SK-N-SH (cell line): ENCODE measurements around the gene GAB1.

Experiments
- CHD2 ChIP-seq: fragments of 150-350 bp; IDR thresholded peaks from 2 replicates; pipeline ENCODE4 v1.6.1; 2018; ENCODE audit warnings: low read length; ENCODE audit not compliant: partially characterized antibody
- ELF1 ChIP-seq: IDR thresholded peaks from 2 replicates; pipeline ENCODE4 v1.4.0; 2012
- EZH2phosphoT487 ChIP-seq: fragments of 200-600 bp; sonication (generic); IDR thresholded peaks from 2 replicates; pipeline ENCODE4 v1.6.1; 2017; ENCODE audit warnings: low read depth, mixed run types, mild to moderate bottlenecking, antibody characterized with exemption, moderate library complexity, borderline replicate concordance
- FOSL2 ChIP-seq: IDR thresholded peaks from 2 replicates; pipeline ENCODE4 v1.4.0; 2012; ENCODE audit warnings: low read depth, mild to moderate bottlenecking, moderate library complexity, borderline replicate concordance
- JUND ChIP-seq: IDR thresholded peaks from 2 replicates; pipeline ENCODE4 v1.4.0; 2012
- MXI1 ChIP-seq: IDR thresholded peaks from 2 replicates; pipeline ENCODE4 v1.6.1; 2012; ENCODE audit warnings: mild to moderate bottlenecking, low read depth, low read length, improper control_type of control experiment
- NFIC ChIP-seq: IDR thresholded peaks from 2 replicates; pipeline ENCODE4 v1.4.0; 2012; ENCODE audit warnings: borderline replicate concordance
- POLR2AphosphoS5 ChIP-seq: IDR thresholded peaks from 2 replicates; pipeline ENCODE4 v1.6.1; 2012; ENCODE audit warnings: low read depth, low read length
- RAD21 ChIP-seq: IDR thresholded peaks from 2 replicates; pipeline ENCODE4 v1.6.1; 2012; ENCODE audit warnings: mild to moderate bottlenecking, low read length
- RFX5 ChIP-seq: IDR thresholded peaks from 2 replicates; pipeline ENCODE4 v1.6.1; 2012; ENCODE audit warnings: mild to moderate bottlenecking, improper control_type of control experiment, low read length
- TF ChIP-seq, protein P1 (sequence below): fragments of 200-600 bp; sonication (generic); IDR thresholded peaks from 2 replicates; pipeline ENCODE4 v1.6.1; 2017; ENCODE audit warnings: antibody characterized with exemption, mild to moderate bottlenecking, moderate library complexity
- TF ChIP-seq, protein P2 (sequence below): IDR thresholded peaks from 2 replicates; pipeline ENCODE4 v1.6.1; 2012; ENCODE audit warnings: mild to moderate bottlenecking, low read depth, low read length, moderate library complexity

DNA sequence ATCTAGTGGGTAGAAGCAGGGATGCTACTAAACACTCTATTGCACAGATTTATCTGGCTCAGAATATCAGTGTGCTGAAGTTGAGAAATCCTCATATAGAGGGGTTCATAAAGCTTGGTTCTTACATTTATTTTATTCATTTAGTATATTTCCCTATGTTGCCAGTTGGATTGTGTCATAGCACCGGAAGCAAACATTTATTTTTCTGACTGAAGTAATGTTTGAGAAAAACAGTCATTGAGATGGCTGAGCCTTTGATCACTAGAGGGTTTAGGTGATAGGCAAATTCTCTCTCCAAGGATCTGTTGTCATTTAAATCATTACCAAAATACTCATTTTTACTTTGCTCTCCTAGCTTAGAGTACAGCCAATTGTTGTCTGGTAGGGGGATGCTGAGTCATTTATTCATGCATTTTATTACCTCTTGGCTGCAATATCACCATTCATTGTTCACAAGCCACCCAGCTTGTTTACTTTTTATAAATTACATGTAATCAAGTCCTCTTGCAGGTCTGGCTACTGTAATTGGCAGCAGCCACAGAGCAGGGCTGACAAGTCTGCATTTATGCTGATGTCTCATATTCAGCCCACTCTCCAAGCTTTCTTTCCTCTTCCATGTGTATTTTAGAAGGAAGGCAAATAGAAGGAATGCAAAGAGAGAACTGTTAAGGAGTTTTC lies 15.2 kb downstream of the GAB1 start:
- TF ChIP-seq JUND, result no peak
- TF ChIP-seq MXI1, result peak; percentile 37; the same call in 1 of the 2 replicates
- TF ChIP-seq, protein P1, sequence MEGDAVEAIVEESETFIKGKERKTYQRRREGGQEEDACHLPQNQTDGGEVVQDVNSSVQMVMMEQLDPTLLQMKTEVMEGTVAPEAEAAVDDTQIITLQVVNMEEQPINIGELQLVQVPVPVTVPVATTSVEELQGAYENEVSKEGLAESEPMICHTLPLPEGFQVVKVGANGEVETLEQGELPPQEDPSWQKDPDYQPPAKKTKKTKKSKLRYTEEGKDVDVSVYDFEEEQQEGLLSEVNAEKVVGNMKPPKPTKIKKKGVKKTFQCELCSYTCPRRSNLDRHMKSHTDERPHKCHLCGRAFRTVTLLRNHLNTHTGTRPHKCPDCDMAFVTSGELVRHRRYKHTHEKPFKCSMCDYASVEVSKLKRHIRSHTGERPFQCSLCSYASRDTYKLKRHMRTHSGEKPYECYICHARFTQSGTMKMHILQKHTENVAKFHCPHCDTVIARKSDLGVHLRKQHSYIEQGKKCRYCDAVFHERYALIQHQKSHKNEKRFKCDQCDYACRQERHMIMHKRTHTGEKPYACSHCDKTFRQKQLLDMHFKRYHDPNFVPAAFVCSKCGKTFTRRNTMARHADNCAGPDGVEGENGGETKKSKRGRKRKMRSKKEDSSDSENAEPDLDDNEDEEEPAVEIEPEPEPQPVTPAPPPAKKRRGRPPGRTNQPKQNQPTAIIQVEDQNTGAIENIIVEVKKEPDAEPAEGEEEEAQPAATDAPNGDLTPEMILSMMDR, result no peak
- TF ChIP-seq ELF1, result no peak
- no peak for TF ChIP-seq RAD21
- TF ChIP-seq, protein P2, sequence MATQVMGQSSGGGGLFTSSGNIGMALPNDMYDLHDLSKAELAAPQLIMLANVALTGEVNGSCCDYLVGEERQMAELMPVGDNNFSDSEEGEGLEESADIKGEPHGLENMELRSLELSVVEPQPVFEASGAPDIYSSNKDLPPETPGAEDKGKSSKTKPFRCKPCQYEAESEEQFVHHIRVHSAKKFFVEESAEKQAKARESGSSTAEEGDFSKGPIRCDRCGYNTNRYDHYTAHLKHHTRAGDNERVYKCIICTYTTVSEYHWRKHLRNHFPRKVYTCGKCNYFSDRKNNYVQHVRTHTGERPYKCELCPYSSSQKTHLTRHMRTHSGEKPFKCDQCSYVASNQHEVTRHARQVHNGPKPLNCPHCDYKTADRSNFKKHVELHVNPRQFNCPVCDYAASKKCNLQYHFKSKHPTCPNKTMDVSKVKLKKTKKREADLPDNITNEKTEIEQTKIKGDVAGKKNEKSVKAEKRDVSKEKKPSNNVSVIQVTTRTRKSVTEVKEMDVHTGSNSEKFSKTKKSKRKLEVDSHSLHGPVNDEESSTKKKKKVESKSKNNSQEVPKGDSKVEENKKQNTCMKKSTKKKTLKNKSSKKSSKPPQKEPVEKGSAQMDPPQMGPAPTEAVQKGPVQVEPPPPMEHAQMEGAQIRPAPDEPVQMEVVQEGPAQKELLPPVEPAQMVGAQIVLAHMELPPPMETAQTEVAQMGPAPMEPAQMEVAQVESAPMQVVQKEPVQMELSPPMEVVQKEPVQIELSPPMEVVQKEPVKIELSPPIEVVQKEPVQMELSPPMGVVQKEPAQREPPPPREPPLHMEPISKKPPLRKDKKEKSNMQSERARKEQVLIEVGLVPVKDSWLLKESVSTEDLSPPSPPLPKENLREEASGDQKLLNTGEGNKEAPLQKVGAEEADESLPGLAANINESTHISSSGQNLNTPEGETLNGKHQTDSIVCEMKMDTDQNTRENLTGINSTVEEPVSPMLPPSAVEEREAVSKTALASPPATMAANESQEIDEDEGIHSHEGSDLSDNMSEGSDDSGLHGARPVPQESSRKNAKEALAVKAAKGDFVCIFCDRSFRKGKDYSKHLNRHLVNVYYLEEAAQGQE, result no peak
- no peak for TF ChIP-seq CHD2
- no peak for TF ChIP-seq FOSL2
- no peak for TF ChIP-seq RFX5
- TF ChIP-seq POLR2AphosphoS5, result no peak
- TF ChIP-seq NFIC, result no peak
- TF ChIP-seq EZH2phosphoT487, result no peak
